Measurements from ENCODE around the gene PRKACB. TPM values are rescaled to one million over a fixed set of nuclear protein-coding genes. Genes with fewer than 3 reads are reported as not detected.
A peak's percentile ranks its signal among the peaks of the same experiment; 100 is the strongest.

PRKACB gene
- total RNA-seq, 1 donor from 2014 or later: 31.9 TPM

- no peak for ATAC-seq
- Histone ChIP-seq H3K4me1 (peaks cover 12% of the 10 kb centered on the region), H3K9me3 (no peaks in the 10 kb centered on the region), H3K36me3 (no peaks in the 10 kb centered on the region), H3K27me3 (no peaks in the 10 kb centered on the region), H3K4me3 (peak overlapping the region; percentile 34), H3K27ac (no peak overlapping the region)
- no peak for DNase-seq
- TF ChIP-seq CTCF (IDR thresholded peaks at IDR 0.05): no peak
- intact Hi-C loops (cut with DNase I): no loop called here
Measured at GRCh38 chr1:84146411-84147032, 2.5 kb downstream of the PRKACB start.

- Histone ChIP-seq H3K27me3 (no peaks in the 10 kb centered on the region), H3K27ac (no peak overlapping the region), H3K36me3 (no peaks in the 10 kb centered on the region), H3K4me1 (peaks cover 11% of the 10 kb centered on the region), H3K4me3 (no peak overlapping the region), H3K9me3 (no peaks in the 10 kb centered on the region)
- DNase-seq (no peak), ATAC-seq (no peak)
- no peak for TF ChIP-seq CTCF (IDR thresholded peaks at IDR 0.05)
- intact Hi-C loops (cut with DNase I): no loop called here
Measured at GRCh38 chr1:84148758-84149157, 4.7 kb downstream of the PRKACB start.

GRCh38 chr1:84152649-84153056, 8.6 kb downstream of the PRKACB start:
- Histone ChIP-seq H3K4me3 (no peak overlapping the region), H3K4me1 (no peaks in the 10 kb centered on the region), H3K36me3 (no peaks in the 10 kb centered on the region), H3K9me3 (no peaks in the 10 kb centered on the region), H3K27me3 (no peaks in the 10 kb centered on the region), H3K27ac (no peak overlapping the region)
- DNase-seq: no peak
- no peak for ATAC-seq
- no peak for TF ChIP-seq CTCF (IDR thresholded peaks at IDR 0.05)
- intact Hi-C loops (cut with DNase I): no loop called here

- H3K4me3 ChIP-seq: no peak overlapping the region
- no peak for TF ChIP-seq CTCF (IDR thresholded peaks at IDR 0.05)
- H3K9me3 ChIP-seq: no peaks in the 10 kb centered on the region
- H3K4me1 ChIP-seq: no peaks in the 10 kb centered on the region
- no peaks in the 10 kb centered on the region for H3K36me3 ChIP-seq
- intact Hi-C loops (cut with DNase I): no loop called here
- DNase-seq (no peak), ATAC-seq (no peak)
- no peak overlapping the region for H3K27ac ChIP-seq
- no peaks in the 10 kb centered on the region for H3K27me3 ChIP-seq
Measured at GRCh38 chr1:84155517-84155916, 11.4 kb downstream of the PRKACB start.

- peak; percentile 39 for ATAC-seq
- DNase-seq: no peak
- H3K27me3 ChIP-seq: no peaks in the 10 kb centered on the region
- H3K36me3 ChIP-seq: no peaks in the 10 kb centered on the region
- no peak overlapping the region for H3K4me3 ChIP-seq
- no peaks in the 10 kb centered on the region for H3K4me1 ChIP-seq
- TF ChIP-seq CTCF (IDR thresholded peaks at IDR 0.05): no peak
- intact Hi-C loops (cut with DNase I): no loop called here
- no peak overlapping the region for H3K27ac ChIP-seq
- no peaks in the 10 kb centered on the region for H3K9me3 ChIP-seq
Measured at GRCh38 chr1:84156210-84156621, 12.1 kb downstream of the PRKACB start.

All from upper lobe of right lung (tissue), 1 donor.